Panc1 (cell line): Measurements from ENCODE around the gene NEK6. TPM values are rescaled to one million over a fixed set of nuclear protein-coding genes. Genes with fewer than 3 reads are reported as not detected.

Experiments used
- ATAC-seq: fragments of 200-7000 bp; cut with Tn5 transposase; 2 replicates; pipeline ENCODE4 v1.9.1; 2020; ENCODE audit warnings: mild to moderate bottlenecking, moderate library complexity
- BruUV-seq: library from RNA; stranded (reverse); fragments of 400-500 nt; replicated peaks from 2 replicates; lab custom pipeline; 2021; lab: Mats Ljungman, UMichigan
- CTCF ChIA-PET: fragments of 300-600 bp; sonication (Branson Sonifier 250); formaldehyde crosslinking; loops from one replicate; lab custom pipeline; 2022; ENCODE audit warnings: antibody characterized with exemption; lab: Charles Lee
- POLR2A ChIA-PET: fragments of 300-600 bp; sonication (Branson Sonifier 250); formaldehyde crosslinking; loops from one replicate; lab custom pipeline; 2022; ENCODE audit warnings: antibody characterized with exemption; lab: Charles Lee
- DNase-seq: peaks from one replicate; pipeline ENCODE4 v3.0.0-alpha.2; 2010; ENCODE audit warnings: low read depth, low spot score
- H3K27ac ChIP-seq: 2 replicates; pipeline ENCODE4 v1.5.1; 2011; ENCODE audit warnings: mild to moderate bottlenecking, low read length, inconsistent platforms
- H3K27me3 ChIP-seq: fragments of 200-500 bp; sonication (Bioruptor generic); 2 replicates; pipeline ENCODE4 v1.6.0; 2014; ENCODE audit warnings: low read length, inconsistent platforms; ENCODE audit not compliant: control insufficient read depth, insufficient read depth
- H3K36me3 ChIP-seq: fragments of 200-500 bp; sonication (Bioruptor generic); 2 replicates; pipeline ENCODE4 v1.5.1; 2014; ENCODE audit warnings: inconsistent platforms, mild to moderate bottlenecking, low read length, moderate library complexity; ENCODE audit not compliant: control insufficient read depth, insufficient read depth
- H3K4me1 ChIP-seq: 2 replicates; pipeline ENCODE4 v1.5.1; 2011; ENCODE audit warnings: inconsistent platforms, mild to moderate bottlenecking, low read length, moderate library complexity; ENCODE audit not compliant: control insufficient read depth, insufficient read depth
- H3K4me3 ChIP-seq, 2 experiments: 2 replicates each; pipeline ENCODE4 v1.5.1; 2011 to 2012; ENCODE audit warnings: low read depth in 2 of 2, low read length in 2 of 2, mild to moderate bottlenecking in 2 of 2, inconsistent platforms in 1 of 2, moderate library complexity in 1 of 2
- H3K9me3 ChIP-seq: fragments of 200-500 bp; sonication (Bioruptor generic); 2 replicates; pipeline ENCODE4 v1.5.1; 2014; ENCODE audit warnings: low read depth, mild to moderate bottlenecking, inconsistent platforms, low read length, moderate library complexity; ENCODE audit not compliant: control insufficient read depth, insufficient read depth
- POLR2AphosphoS5 ChIP-seq: IDR thresholded peaks from 2 replicates; pipeline ENCODE4 v1.6.1; 2012; ENCODE audit warnings: mild to moderate bottlenecking, low read depth, low read length, moderate library complexity
- REST ChIP-seq, 2 experiments: IDR thresholded peaks; 2 replicates each; pipeline ENCODE4 v1.6.1; 2011 to 2012; ENCODE audit warnings: low read depth in 2 of 2, control low read depth in 1 of 2, low read length in 1 of 2, mild to moderate bottlenecking in 1 of 2, moderate library complexity in 1 of 2; ENCODE audit not compliant: insufficient read depth in 1 of 2
- SIN3A ChIP-seq: IDR thresholded peaks from 2 replicates; pipeline ENCODE4 v1.6.1; 2012; ENCODE audit warnings: low read depth, mild to moderate bottlenecking, low read length, moderate library complexity, borderline replicate concordance; ENCODE audit not compliant: insufficient read depth
- TCF7L2 ChIP-seq: IDR thresholded peaks from 2 replicates; pipeline ENCODE4 v1.6.1; 2011; ENCODE audit warnings: mild to moderate bottlenecking, low read depth, low read length, inconsistent platforms
- in situ Hi-C: cut with HindIII; loops from 2 replicates; pipeline ENCODE4 v1.10.0; 2016; ENCODE audit warnings: low sequenced_read_pairs, low pct_unique_long_range_greater_than_20kb
- intact Hi-C: fragments of 100-400 bp; cut with micrococcal nuclease; formaldehyde crosslinking; loops from one replicate; pipeline ENCODE4 v1.10.0; 2022; ENCODE audit not compliant: unreplicated experiment
- total RNA-seq: library from RNA; stranded (reverse); gene quantifications from one replicate; pipeline ENCODE4 v1.2.1, GENCODE V29; 2021; ENCODE audit not compliant: unreplicated experiment
- TF ChIP-seq, protein P1 (sequence below): fragments of 450-650 bp; IDR thresholded peaks from 2 replicates; pipeline ENCODE4 v1.5.1; 2017; ENCODE audit warnings: mild to moderate bottlenecking

Gene NEK6
- total RNA-seq, 1 experiment from 2014 or later = 56.3 TPM

DNA sequence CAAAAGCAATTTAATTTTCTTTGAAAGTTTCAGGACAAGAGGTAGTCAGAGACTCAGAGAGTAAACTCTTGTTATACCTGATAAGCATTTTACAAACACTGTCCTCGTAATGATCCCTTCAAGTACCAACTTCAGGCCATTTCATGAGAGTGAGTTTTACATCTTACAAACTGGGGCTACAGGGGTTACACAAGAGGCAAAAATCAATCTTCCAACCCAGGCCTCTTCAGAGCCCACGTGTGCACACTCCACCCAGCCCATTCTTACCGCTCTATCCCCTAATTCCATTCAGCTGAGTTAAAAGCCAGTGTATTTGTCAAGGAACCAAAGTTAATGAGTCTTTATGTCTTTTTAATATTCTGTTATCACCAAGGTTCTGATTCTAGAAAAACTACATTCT lies 110.9 kb downstream of the NEK6 start:
- no peaks in the 10 kb centered on the region for H3K27me3 ChIP-seq
- CTCF ChIA-PET = no interaction called here
- intact Hi-C loops = no loop called here
- TF ChIP-seq TCF7L2 (no peak), REST (IDR thresholded peaks at IDR 0.05; ENCODE audit: insufficient read depth in 1 of 2, low read depth in 2 of 2, low read length in 1 of 2) (no peak), POLR2AphosphoS5 (no peak), SIN3A (no peak)
- TF ChIP-seq, protein P1, sequence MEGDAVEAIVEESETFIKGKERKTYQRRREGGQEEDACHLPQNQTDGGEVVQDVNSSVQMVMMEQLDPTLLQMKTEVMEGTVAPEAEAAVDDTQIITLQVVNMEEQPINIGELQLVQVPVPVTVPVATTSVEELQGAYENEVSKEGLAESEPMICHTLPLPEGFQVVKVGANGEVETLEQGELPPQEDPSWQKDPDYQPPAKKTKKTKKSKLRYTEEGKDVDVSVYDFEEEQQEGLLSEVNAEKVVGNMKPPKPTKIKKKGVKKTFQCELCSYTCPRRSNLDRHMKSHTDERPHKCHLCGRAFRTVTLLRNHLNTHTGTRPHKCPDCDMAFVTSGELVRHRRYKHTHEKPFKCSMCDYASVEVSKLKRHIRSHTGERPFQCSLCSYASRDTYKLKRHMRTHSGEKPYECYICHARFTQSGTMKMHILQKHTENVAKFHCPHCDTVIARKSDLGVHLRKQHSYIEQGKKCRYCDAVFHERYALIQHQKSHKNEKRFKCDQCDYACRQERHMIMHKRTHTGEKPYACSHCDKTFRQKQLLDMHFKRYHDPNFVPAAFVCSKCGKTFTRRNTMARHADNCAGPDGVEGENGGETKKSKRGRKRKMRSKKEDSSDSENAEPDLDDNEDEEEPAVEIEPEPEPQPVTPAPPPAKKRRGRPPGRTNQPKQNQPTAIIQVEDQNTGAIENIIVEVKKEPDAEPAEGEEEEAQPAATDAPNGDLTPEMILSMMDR = no peak
- ATAC-seq (no peak), DNase-seq (no peak)
- in situ Hi-C loops = no loop called here
- BruUV-seq = no TSS peak
- H3K36me3 ChIP-seq = no peaks in the 10 kb centered on the region; the same call in 1 of the 2 replicates
- H3K4me3 ChIP-seq = no peak overlapping the region
- H3K4me1 ChIP-seq = peaks cover 7% of the 10 kb centered on the region
- no peaks in the 10 kb centered on the region for H3K9me3 ChIP-seq
- POLR2A ChIA-PET = no interaction called here
- no peak overlapping the region for H3K27ac ChIP-seq

- ATAC-seq = no peak
- in situ Hi-C loops (no loop called here), intact Hi-C loops (no loop called here)
Observed at GRCh38 chr9:124369231-124369797, 111.6 kb downstream of the NEK6 start.

More at GRCh38 chr9:124369231-124369797, 111.6 kb downstream of the NEK6 start:
- no peak for DNase-seq
- TF ChIP-seq SIN3A (no peak), TCF7L2 (no peak), POLR2AphosphoS5 (no peak), REST (IDR thresholded peaks at IDR 0.05; ENCODE audit: insufficient read depth in 1 of 2, low read depth in 2 of 2, low read length in 1 of 2) (no peak)
- TF ChIP-seq, protein P1 = no peak
- ChIA-PET POLR2A (no interaction called here), CTCF (no interaction called here)
- BruUV-seq = no TSS peak
- Histone ChIP-seq H3K4me1 (peaks cover 7% of the 10 kb centered on the region), H3K9me3 (no peaks in the 10 kb centered on the region), H3K4me3 (no peak overlapping the region), H3K27ac (no peak overlapping the region), H3K27me3 (no peaks in the 10 kb centered on the region), H3K36me3 (no peaks in the 10 kb centered on the region; the same call in 1 of the 2 replicates)
